Esophagus muscularis mucosa (tissue), 3 donors: ENCODE measurements around the gene SORCS2.

ENCODE experiments used
- POLR2AphosphoS5 ChIP-seq, 2 donors: sonication (generic); formaldehyde crosslinking; IDR thresholded peaks; one replicate each; pipeline ENCODE4 v1.6.1; 2017; ENCODE audit warnings: antibody characterized with exemption in 2 of 2
- TF ChIP-seq, protein P1 (sequence below), 3 experiments: fragments of 200-600 bp in 2 of 3; fragments of 450-650 bp in 1 of 3; sonication (generic) in 2 of 3; IDR thresholded peaks; one replicate each; pipeline ENCODE4 v1.5.1; 2017 to 2019; ENCODE audit warnings: antibody characterized with exemption in 3 of 3, mild to moderate bottlenecking in 2 of 3, moderate library complexity in 1 of 3

DNA sequence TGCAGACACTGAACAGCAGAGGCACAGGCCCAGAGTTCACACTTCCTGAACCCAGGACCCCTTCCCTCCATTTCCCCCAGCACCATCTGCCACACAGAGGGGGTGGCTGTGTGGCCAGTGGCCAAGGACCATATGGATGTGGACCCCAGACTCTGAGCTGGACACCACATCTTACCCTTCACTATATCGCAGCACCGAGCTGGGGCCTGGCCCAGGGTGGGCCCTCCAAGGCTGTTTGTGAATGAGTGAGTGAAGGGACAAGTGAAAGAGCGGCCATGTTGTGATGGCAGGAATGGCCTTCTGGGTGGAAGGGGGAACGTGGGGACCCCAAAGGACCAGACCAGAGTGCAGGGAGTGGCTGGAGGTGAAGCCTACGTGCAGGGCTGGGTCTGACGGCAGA lies 498.7 kb downstream of the SORCS2 start:
- TF ChIP-seq, protein P1, sequence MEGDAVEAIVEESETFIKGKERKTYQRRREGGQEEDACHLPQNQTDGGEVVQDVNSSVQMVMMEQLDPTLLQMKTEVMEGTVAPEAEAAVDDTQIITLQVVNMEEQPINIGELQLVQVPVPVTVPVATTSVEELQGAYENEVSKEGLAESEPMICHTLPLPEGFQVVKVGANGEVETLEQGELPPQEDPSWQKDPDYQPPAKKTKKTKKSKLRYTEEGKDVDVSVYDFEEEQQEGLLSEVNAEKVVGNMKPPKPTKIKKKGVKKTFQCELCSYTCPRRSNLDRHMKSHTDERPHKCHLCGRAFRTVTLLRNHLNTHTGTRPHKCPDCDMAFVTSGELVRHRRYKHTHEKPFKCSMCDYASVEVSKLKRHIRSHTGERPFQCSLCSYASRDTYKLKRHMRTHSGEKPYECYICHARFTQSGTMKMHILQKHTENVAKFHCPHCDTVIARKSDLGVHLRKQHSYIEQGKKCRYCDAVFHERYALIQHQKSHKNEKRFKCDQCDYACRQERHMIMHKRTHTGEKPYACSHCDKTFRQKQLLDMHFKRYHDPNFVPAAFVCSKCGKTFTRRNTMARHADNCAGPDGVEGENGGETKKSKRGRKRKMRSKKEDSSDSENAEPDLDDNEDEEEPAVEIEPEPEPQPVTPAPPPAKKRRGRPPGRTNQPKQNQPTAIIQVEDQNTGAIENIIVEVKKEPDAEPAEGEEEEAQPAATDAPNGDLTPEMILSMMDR (IDR thresholded peaks at IDR 0.05) = no peak
- no peak for TF ChIP-seq POLR2AphosphoS5 (IDR thresholded peaks at IDR 0.05)
